K562 (cell line): Measurements from ENCODE around the gene ULK1. TPM values are rescaled to one million over a fixed set of nuclear protein-coding genes. Genes with fewer than 3 reads are reported as not detected.

Source experiments
- GABPA ChIP-seq: fragments of 200-800 bp; sonication (Bioruptor generic); conservative IDR thresholded peaks from 2 replicates; pipeline ENCODE4 v1.6.1; 2016; ENCODE audit warnings: low read depth, missing genetic modification characterization, missing compliant biosample characterization
- MCM2 ChIP-seq: fragments of 450-650 bp; IDR thresholded peaks from 2 replicates; pipeline ENCODE4 v1.6.1; 2017; ENCODE audit warnings: low read depth, mild to moderate bottlenecking
- MGA ChIP-seq: fragments of 450-650 bp; IDR thresholded peaks from 2 replicates; pipeline ENCODE4 v1.6.1; 2016; ENCODE audit warnings: mild to moderate bottlenecking, moderate library complexity
- NCOA2 ChIP-seq, 2 experiments: fragments of 450-650 bp; IDR thresholded peaks; 2 replicates each; pipeline ENCODE4 v1.6.1; 2018; ENCODE audit warnings: mild to moderate bottlenecking in 2 of 2, moderate library complexity in 1 of 2; ENCODE audit not compliant: partially characterized antibody in 2 of 2
- RNF219 ChIP-seq: fragments of 250-450 bp; sonication (Bioruptor Pico); IDR thresholded peaks from 2 replicates; pipeline ENCODE4 v1.5.0; 2022; ENCODE audit warnings: mild to moderate bottlenecking
- SNIP1 ChIP-seq: fragments of 450-650 bp; IDR thresholded peaks from 2 replicates; pipeline ENCODE4 v1.7.1; 2017; ENCODE audit warnings: low read depth, mild to moderate bottlenecking
- SNRNP70 ChIP-seq: fragments of 200-400 bp; formaldehyde crosslinking; optimal IDR thresholded peaks from 2 replicates; pipeline ENCODE3; 2017; ENCODE audit warnings: low read depth, low read length
- TSC22D4 ChIP-seq: fragments of 450-650 bp; IDR thresholded peaks from 2 replicates; pipeline ENCODE4 v1.6.1; 2016; ENCODE audit warnings: missing genetic modification characterization, missing biosample characterization, control low read depth
- ZBTB12 ChIP-seq: fragments of 250-450 bp; sonication (Bioruptor Pico); IDR thresholded peaks from 2 replicates; pipeline ENCODE4 v1.4.0; 2020
- ZNF146 ChIP-seq: IDR thresholded peaks from one replicate; pipeline ENCODE4 v1.6.1; 2018; ENCODE audit warnings: missing compliant biosample characterization; ENCODE audit not compliant: unreplicated experiment
- ZNF512 ChIP-seq: IDR thresholded peaks from 2 replicates; pipeline ENCODE4 v1.6.1; 2016; ENCODE audit warnings: missing genetic modification characterization, missing compliant biosample characterization
- polyA plus RNA-seq, 8 experiments: library from polyadenylated mRNA; depleted of rRNA in 4 of 8; stranded (reverse) in 5 of 8; unstranded in 3 of 8; fragments of >200 nt; fragmentation: Nextera tagmentation in 2 of 8; fragmentation: Illumina TruSeq in 1 of 8; extraction: Ambion mirVana in 2 of 8; extraction: Trizol in 1 of 8; gene quantifications; 2 replicates each; pipeline versions ENCODE4 v1.2.1 to v1.2.3, GENCODE V29; 2011 to 2014; ENCODE audit warnings: inconsistent platforms in 1 of 8, missing spikeins in 1 of 8
- total RNA-seq, 7 experiments: library from RNA; depleted of rRNA in 6 of 7; stranded (reverse); fragments of >200 nt in 6 of 7; fragmentation: Illumina TruSeq in 2 of 7; extraction: Trizol in 2 of 7; gene quantifications; 2 replicates each; pipeline versions ENCODE4 v1.2.1 to v1.2.3, GENCODE V29; 2011 to 2021; ENCODE audit warnings: low replicate concordance in 1 of 7

The ULK1 gene
- total and polyA plus RNA-seq, 9 of the 15 experiments (the other 6 are each of a cell fraction or from before 2014, with no cell fraction given): 0.15 to 29.4 (median 2.5) TPM

GRCh38 chr12:131862994-131863710 is 31.3 kb upstream of the ULK1 start (continued):
- no peak for TF ChIP-seq GABPA (tag)
- TF ChIP-seq SNRNP70: no peak
- no peak for TF ChIP-seq ZNF512 (tag)
- TF ChIP-seq NCOA2 (IDR thresholded peaks at IDR 0.05; ENCODE audit: partially characterized antibody in 2 of 2): no peak
- TF ChIP-seq MGA: peak; percentile 41; the same call in 1 of the 2 replicates
- TF ChIP-seq SNIP1: no peak
- TF ChIP-seq RNF219 (CRISPR knock-in tag): no peak
- no peak for TF ChIP-seq ZBTB12 (CRISPR knock-in tag)
- TF ChIP-seq ZNF146 (CRISPR knock-in tag): no peak
- no peak for TF ChIP-seq MCM2
- TF ChIP-seq TSC22D4: no peak
